Cardiac fibroblast (primary cell): ENCODE data around the gene ARMC9.

ENCODE experiments used
- DNase-seq, 2 donors: peaks; one replicate each; pipeline versions ENCODE4 v3.0.0 to v3.0.0-alpha.2; 2010; ENCODE audit warnings: low read depth in 2 of 2
- H3K4me3 ChIP-seq, 2 donors: replicated peaks in 1 of 2; 1 replicate in 1 of 2; 2 replicates in 1 of 2; pipeline ENCODE4 v1.5.1; 2011; ENCODE audit warnings: low read depth in 2 of 2, low read length in 2 of 2, mild to moderate bottlenecking in 2 of 2, moderate library complexity in 1 of 2
- TF ChIP-seq, protein P1 (sequence below): IDR thresholded peaks from one replicate; pipeline ENCODE4 v1.5.1; 2011; ENCODE audit warnings: low read depth, mild to moderate bottlenecking, low read length, inconsistent platforms

The ARMC9 gene

DNA sequence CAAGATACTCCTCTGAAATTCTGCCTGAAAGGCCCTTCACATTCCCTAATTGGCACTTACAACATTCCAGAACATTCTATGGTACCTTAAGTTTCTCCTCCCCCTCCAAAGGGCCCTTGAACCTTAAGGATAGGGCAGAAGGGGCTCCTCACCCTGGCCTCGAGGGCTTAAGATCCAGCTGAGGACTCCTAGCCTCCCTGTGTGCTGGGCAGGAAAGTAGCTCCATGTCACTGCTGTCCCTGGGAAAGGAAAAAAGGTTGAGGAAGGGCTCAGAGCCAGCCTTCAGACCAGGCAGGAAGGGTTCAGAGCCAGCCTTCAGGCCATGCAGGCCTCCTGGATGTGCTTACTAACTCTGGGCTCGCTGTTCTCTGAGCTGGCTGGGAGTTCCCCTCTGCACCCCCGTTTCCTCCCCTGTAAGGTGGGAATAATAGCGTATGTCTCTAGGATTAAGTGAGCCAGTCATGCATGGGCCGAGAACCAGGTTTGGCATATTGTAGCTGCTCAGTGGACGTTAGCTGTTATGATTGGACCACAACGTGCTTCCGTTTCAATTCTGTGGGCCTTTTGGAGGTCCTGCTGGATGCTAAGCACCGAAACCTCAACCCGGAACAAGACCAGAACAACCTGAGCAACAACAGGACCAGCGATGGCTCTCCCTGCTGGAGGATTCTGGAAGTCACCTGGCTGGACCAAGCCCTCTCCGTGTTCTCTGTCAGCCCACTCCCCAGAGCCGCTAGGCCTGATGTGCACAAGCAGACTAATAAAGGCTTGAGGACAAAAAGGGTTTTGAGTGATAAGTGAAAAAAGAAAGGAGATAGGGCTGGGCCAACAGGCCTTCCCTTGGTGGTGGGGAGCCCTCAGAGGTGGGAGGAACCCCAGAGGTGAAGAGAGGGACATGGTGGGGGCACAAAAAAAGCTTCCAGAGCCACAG is 196.0 kb downstream of the ARMC9 start:
- TF ChIP-seq, protein P1, sequence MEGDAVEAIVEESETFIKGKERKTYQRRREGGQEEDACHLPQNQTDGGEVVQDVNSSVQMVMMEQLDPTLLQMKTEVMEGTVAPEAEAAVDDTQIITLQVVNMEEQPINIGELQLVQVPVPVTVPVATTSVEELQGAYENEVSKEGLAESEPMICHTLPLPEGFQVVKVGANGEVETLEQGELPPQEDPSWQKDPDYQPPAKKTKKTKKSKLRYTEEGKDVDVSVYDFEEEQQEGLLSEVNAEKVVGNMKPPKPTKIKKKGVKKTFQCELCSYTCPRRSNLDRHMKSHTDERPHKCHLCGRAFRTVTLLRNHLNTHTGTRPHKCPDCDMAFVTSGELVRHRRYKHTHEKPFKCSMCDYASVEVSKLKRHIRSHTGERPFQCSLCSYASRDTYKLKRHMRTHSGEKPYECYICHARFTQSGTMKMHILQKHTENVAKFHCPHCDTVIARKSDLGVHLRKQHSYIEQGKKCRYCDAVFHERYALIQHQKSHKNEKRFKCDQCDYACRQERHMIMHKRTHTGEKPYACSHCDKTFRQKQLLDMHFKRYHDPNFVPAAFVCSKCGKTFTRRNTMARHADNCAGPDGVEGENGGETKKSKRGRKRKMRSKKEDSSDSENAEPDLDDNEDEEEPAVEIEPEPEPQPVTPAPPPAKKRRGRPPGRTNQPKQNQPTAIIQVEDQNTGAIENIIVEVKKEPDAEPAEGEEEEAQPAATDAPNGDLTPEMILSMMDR = peak; percentile 18
- no peak overlapping the region for H3K4me3 ChIP-seq
- DNase-seq = no peak

DNA sequence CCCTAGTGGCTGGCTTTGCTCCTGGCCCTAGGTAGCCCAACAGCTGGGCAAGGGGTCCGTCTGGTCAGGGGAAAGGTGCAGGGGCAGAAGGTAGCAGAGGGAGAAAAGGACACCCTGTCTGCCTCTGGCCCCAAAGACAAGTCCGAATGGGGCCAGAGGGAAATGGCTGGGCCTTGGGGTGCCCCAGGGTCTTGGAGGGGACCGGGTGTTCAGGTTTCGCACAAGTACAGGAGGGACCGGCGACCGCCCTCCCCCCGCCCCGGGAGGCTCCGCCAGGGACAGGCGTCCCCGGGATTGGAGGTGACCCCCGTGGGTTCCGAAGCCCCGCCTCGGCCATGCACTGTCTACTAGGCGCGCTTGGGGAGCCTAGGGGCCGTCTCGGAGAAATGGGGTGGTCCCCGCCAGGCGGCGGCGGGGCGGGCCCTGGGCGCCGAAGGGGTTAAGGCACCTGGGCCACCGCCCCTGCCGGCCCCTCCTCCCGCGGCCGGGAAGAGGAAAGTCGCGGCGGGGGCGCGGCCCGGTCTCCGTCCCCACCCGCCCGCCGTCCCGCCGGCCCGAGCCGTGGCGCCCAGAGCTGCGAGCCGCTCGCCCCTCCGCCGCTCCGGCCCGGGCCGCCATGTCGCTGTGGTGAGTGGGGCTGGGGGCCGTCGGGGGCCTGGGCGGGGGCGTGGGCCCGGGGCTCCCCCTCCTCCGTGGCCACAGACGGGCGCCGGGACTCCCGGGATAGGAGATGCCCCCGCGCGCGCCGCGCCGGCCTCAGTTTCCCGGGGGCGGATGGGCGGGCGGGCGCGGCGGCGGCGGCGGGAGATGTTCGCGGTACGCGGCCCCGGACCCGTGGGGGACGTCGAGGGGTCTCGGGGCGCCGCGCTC is 197.0 kb downstream of the ARMC9 start, which contains the start of gene B3GNT7:
Gene B3GNT7, plus strand, starts transcription at position 523 of the 870 bp plus-strand sequence. Its CDS starts 94 bp downstream, at position 617.
- peak within 1 kb of the TSS in 1 of 2 donors; percentile 13 for H3K4me3 ChIP-seq
- no peak for DNase-seq
- TF ChIP-seq, protein P1 = no peak

DNA sequence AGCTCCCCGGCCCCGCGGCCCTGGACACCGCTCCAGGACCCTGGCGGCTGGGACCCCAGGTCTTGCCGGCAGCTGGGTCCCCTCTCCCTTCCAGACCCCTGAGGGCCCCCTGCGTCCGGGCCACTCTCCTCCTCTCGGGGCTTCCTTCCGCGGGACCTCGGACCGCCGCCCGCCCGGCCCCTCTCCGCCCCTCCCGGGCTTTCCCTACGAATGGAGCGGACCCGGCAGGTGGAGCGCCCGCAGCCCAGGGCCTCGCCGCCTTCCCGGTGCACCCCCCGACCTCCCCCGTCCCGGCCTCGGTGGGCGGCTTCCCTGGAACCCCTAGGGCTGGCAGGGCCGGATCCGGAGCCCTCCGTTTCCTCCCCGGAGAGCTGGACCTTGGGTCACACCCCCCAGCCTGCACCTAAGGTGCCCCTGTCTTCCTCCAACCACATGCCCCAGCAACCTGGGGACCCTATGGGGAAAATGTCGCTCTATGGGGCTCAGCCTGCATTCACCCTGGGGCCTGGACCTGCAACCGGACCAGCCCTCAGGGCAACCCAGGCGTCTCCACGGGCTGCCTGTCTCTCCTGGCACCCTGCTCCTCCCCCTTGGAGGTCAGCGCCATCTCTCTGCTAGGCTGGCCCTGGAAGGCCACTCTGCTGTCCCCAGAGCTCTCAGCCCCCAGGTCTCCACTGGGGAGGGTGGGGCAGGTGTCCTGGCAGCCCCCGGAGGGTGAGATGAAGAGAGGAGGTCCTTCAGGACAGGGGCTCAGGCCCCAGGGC is 197.8 kb downstream of the ARMC9 start:
- DNase-seq = no peak
- TF ChIP-seq, protein P1 = no peak
- peak overlapping the region in 1 of 2 donors; percentile 3 for H3K4me3 ChIP-seq

DNA sequence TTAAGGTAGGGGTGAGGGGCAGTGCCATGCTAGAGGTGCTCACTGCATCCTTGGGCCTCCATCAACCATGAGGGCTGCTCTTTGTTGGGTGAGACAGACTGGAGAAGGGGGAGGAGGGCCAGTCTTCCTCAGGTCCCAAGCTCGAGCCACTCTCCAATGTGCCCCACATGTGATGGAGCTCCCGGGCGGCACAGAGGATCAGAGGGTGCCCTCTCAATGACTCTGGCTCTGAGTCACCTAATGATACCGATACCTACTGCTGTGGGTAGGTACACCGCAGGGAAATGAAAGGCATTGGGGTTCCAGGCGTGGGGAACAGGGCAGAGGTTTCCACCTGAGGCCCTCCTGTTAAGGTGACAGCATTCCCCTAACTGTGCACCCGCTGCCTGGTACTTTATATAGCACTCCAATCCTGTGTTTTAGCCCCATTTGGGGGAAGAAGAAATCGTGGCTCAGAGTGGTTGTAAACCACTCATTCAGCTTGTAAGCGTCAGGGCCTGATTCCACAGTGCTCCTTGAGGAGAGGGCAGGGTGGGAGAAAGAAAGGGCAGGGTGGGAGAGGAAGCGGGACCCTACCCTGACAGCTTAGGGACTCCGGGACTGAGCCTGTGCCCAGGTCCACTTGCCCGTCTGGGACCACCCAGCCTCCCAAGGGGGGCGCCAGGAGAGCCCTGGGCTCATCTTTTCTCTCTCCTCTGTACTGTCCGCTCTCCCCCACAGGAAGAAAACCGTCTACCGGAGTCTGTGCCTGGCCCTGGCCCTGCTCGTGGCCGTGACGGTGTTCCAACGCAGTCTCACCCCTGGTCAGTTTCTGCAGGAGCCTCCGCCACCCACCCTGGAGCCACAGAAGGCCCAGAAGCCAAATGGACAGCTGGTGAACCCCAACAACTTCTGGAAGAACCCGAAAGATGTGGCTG is 198.8 kb downstream of the ARMC9 start:
- TF ChIP-seq, protein P1 = no peak
- DNase-seq = no peak
- no peak overlapping the region for H3K4me3 ChIP-seq

DNA sequence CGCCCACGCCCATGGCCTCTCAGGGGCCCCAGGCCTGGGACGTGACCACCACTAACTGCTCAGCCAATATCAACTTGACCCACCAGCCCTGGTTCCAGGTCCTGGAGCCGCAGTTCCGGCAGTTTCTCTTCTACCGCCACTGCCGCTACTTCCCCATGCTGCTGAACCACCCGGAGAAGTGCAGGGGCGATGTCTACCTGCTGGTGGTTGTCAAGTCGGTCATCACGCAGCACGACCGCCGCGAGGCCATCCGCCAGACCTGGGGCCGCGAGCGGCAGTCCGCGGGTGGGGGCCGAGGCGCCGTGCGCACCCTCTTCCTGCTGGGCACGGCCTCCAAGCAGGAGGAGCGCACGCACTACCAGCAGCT is 199.5 kb downstream of the ARMC9 start:
- H3K4me3 ChIP-seq = no peak overlapping the region
- DNase-seq = no peak
- TF ChIP-seq, protein P1 = no peak

DNA sequence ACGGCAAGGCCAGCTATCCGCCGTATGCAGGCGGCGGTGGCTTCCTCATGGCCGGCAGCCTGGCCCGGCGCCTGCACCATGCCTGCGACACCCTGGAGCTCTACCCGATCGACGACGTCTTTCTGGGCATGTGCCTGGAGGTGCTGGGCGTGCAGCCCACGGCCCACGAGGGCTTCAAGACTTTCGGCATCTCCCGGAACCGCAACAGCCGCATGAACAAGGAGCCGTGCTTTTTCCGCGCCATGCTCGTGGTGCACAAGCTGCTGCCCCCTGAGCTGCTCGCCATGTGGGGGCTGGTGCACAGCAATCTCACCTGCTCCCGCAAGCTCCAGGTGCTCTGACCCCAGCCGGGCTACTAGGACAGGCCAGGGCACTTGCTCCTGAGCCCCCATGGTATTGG is 200.2 kb downstream of the ARMC9 start:
- TF ChIP-seq, protein P1 = no peak
- no peak overlapping the region for H3K4me3 ChIP-seq
- DNase-seq = no peak
